GM12892 (cell line): ENCODE results near the gene ALDH9A1.

Source experiments
- POLR2A ChIP-seq: IDR thresholded peaks from 2 replicates; pipeline ENCODE4 v1.6.1; 2011; ENCODE audit warnings: low read depth, low read length, control low read depth
- POLR2AphosphoS5 ChIP-seq: IDR thresholded peaks from 2 replicates; pipeline ENCODE4 v1.6.1; 2011; ENCODE audit warnings: low read depth, low read length, control low read depth

DNA sequence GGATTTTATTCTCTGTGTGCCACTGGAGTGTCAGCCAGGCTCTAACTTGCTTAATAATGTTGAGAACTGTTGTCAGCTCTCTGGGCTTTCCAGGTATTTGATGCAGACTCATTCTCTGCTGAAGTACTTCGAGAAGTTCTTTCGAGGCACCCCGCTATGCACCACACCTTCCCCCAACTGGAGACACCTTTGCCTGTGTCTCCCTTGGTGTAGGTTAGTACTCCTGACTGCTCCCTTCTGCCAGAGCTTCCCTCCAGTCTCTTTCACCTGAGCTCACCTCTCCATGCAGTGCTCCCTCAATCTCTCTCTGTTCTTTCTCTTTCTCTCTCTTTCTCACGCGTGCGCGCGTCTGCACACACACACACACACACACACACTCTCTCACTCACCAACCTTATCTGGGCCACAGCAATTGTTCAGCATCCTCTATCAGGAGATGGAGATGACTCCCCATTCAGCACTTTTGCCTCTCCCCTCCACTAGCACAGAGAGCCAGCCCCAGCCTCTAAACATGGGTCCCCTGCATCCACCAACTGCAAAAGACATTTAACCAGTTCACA lies 81.3 kb downstream of the ALDH9A1 start:
- no peak for TF ChIP-seq POLR2A
- TF ChIP-seq POLR2AphosphoS5: no peak
